WTC11 (cell line): ENCODE data around the gene ATXN7L3.

Experiments
- CDX4 ChIP-seq: fragments of 250-450 bp; sonication (Bioruptor Pico); IDR thresholded peaks from 2 replicates; pipeline ENCODE4 v1.9.0; 2021; ENCODE audit warnings: moderate library complexity, mild to moderate bottlenecking, inconsistent platforms, borderline replicate concordance
- CTCF ChIP-seq: fragments of 200-600 bp; IDR thresholded peaks from 2 replicates; pipeline ENCODE4 v1.8.0; 2022; ENCODE audit warnings: antibody characterized with exemption
- ESRRA ChIP-seq: sonication (generic); formaldehyde crosslinking; IDR thresholded peaks from 2 replicates; pipeline ENCODE4 v1.8.1; 2022; ENCODE audit warnings: mild to moderate bottlenecking, missing genetic modification reagents, borderline replicate concordance
- JUN ChIP-seq: sonication (generic); formaldehyde crosslinking; IDR thresholded peaks from 2 replicates; pipeline ENCODE4 v1.8.0; 2023; ENCODE audit warnings: mild to moderate bottlenecking, missing genetic modification reagents
- KAT7 ChIP-seq: sonication (generic); formaldehyde crosslinking; IDR thresholded peaks from 2 replicates; pipeline ENCODE4 v1.8.1; 2023; ENCODE audit warnings: missing genetic modification reagents, mild to moderate bottlenecking, borderline replicate concordance
- NR1H2 ChIP-seq: sonication (generic); formaldehyde crosslinking; IDR thresholded peaks from 2 replicates; pipeline ENCODE4 v1.9.0; 2021; ENCODE audit warnings: mild to moderate bottlenecking, moderate library complexity, missing genetic modification reagents
- NR3C1 ChIP-seq: sonication (generic); formaldehyde crosslinking; conservative IDR thresholded peaks from 2 replicates; pipeline ENCODE4 v1.8.1; 2023; ENCODE audit warnings: low read depth, mild to moderate bottlenecking, missing genetic modification reagents
- SMAD3 ChIP-seq: sonication (generic); formaldehyde crosslinking; IDR thresholded peaks from 2 replicates; pipeline ENCODE4 v1.8.0; 2022; ENCODE audit warnings: missing genetic modification reagents, mild to moderate bottlenecking, borderline replicate concordance
- SP1 ChIP-seq: sonication (generic); formaldehyde crosslinking; conservative IDR thresholded peaks from 2 replicates; pipeline ENCODE4 v1.8.1; 2022; ENCODE audit warnings: missing genetic modification reagents
- TEAD1 ChIP-seq: sonication (generic); formaldehyde crosslinking; IDR thresholded peaks from 2 replicates; pipeline ENCODE4 v1.8.0; 2022; ENCODE audit warnings: mild to moderate bottlenecking, missing genetic modification reagents
- USF2 ChIP-seq: sonication (generic); formaldehyde crosslinking; IDR thresholded peaks from 2 replicates; pipeline ENCODE4 v1.8.1; 2023; ENCODE audit warnings: mild to moderate bottlenecking, missing genetic modification reagents, moderate library complexity
- ZNF138 ChIP-seq: sonication (generic); formaldehyde crosslinking; conservative IDR thresholded peaks from 2 replicates; pipeline ENCODE4 v1.8.1; 2022; ENCODE audit warnings: mild to moderate bottlenecking, moderate library complexity, missing genetic modification reagents
- ZNF232 ChIP-seq: sonication (generic); formaldehyde crosslinking; IDR thresholded peaks from 2 replicates; pipeline ENCODE4 v1.8.0; 2022; ENCODE audit warnings: mild to moderate bottlenecking, missing genetic modification reagents
- TF ChIP-seq, protein P1 (sequence below): sonication (generic); formaldehyde crosslinking; IDR thresholded peaks from 2 replicates; pipeline ENCODE4 v1.8.0; 2022; ENCODE audit warnings: mild to moderate bottlenecking, missing genetic modification reagents

- no peak for TF ChIP-seq JUN (CRISPR knock-in tag)
- TF ChIP-seq CTCF, result no peak
- no peak for TF ChIP-seq SP1 (CRISPR knock-in tag)
- TF ChIP-seq ZNF138, result no peak
- TF ChIP-seq, protein P1, sequence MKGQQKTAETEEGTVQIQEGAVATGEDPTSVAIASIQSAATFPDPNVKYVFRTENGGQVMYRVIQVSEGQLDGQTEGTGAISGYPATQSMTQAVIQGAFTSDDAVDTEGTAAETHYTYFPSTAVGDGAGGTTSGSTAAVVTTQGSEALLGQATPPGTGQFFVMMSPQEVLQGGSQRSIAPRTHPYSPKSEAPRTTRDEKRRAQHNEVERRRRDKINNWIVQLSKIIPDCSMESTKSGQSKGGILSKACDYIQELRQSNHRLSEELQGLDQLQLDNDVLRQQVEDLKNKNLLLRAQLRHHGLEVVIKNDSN (CRISPR knock-in tag), result no peak
- TF ChIP-seq NR1H2 (CRISPR knock-in tag), result no peak
- no peak for TF ChIP-seq ZNF232
- no peak for TF ChIP-seq CDX4 (CRISPR knock-in tag)
- no peak for TF ChIP-seq NR3C1 (CRISPR knock-in tag)
- TF ChIP-seq TEAD1 (CRISPR knock-in tag), result no peak
- TF ChIP-seq USF2 (CRISPR knock-in tag), result no peak
- TF ChIP-seq ESRRA (CRISPR knock-in tag), result no peak
- TF ChIP-seq SMAD3, result no peak
- no peak for TF ChIP-seq KAT7 (CRISPR knock-in tag)
These were observed 9.2 kb downstream of the ATXN7L3 start for GRCh38 chr17:44190481-44190880.
